K562 (cell line): ENCODE data around the gene IRF6. TPM values are rescaled to one million over a fixed set of nuclear protein-coding genes. Genes with fewer than 3 reads are reported as not detected.

ENCODE experiments used
- BMI1 ChIP-seq: fragments of 150-350 bp; IDR thresholded peaks from 2 replicates; pipeline ENCODE4 v1.6.1; 2014; ENCODE audit warnings: low read length
- DIDO1 ChIP-seq: fragments of 450-650 bp; IDR thresholded peaks from 2 replicates; pipeline ENCODE4 v1.6.1; 2016; ENCODE audit warnings: low read depth, missing biosample characterization, missing genetic modification characterization
- DNMT1 ChIP-seq: fragments of 450-650 bp; IDR thresholded peaks from 2 replicates; pipeline ENCODE4 v1.6.1; 2016; ENCODE audit warnings: antibody characterized with exemption, mild to moderate bottlenecking
- ELF2 ChIP-seq: fragments of 250-450 bp; sonication (Bioruptor Pico); IDR thresholded peaks from 2 replicates; pipeline ENCODE4 v1.5.0; 2021; ENCODE audit warnings: mild to moderate bottlenecking
- ESRRB ChIP-seq: fragments of 250-450 bp; sonication (Bioruptor Pico); IDR thresholded peaks from 2 replicates; pipeline ENCODE4 v1.5.0; 2020; ENCODE audit warnings: mild to moderate bottlenecking, moderate library complexity, borderline replicate concordance
- EZH2 ChIP-seq: IDR thresholded peaks from 2 replicates; pipeline ENCODE4 v1.6.1; 2012; ENCODE audit warnings: low read depth, mild to moderate bottlenecking, inconsistent platforms, low read length, borderline replicate concordance
- HDAC3 ChIP-seq: fragments of 450-650 bp; IDR thresholded peaks from 2 replicates; pipeline ENCODE4 v1.6.1; 2018; ENCODE audit warnings: borderline replicate concordance, mild to moderate bottlenecking, moderate library complexity; ENCODE audit not compliant: partially characterized antibody
- HNRNPL ChIP-seq: fragments of 200-400 bp; formaldehyde crosslinking; IDR thresholded peaks from 2 replicates; pipeline ENCODE4 v1.6.1; 2017; ENCODE audit warnings: low read depth, mild to moderate bottlenecking, low read length
- HOXB6 ChIP-seq: fragments of 250-450 bp; sonication (Bioruptor Pico); IDR thresholded peaks from 2 replicates; pipeline ENCODE4 v1.5.1; 2022; ENCODE audit warnings: mild to moderate bottlenecking, borderline replicate concordance
- HSF4 ChIP-seq: fragments of 250-450 bp; sonication (Bioruptor Pico); IDR thresholded peaks from 2 replicates; pipeline ENCODE4 v2.1.2; 2022; ENCODE audit warnings: mild to moderate bottlenecking, moderate library complexity, borderline replicate concordance
- JUNB ChIP-seq: fragments of 450-650 bp; formaldehyde crosslinking; conservative IDR thresholded peaks from 2 replicates; pipeline ENCODE4 v1.4.0; 2020; ENCODE audit warnings: mild to moderate bottlenecking
- KDM4B ChIP-seq, 2 experiments: fragments of 450-650 bp in 1 of 2; sonication (generic) in 1 of 2; IDR thresholded peaks; 2 replicates each; pipeline ENCODE4 v1.6.1; 2016 to 2017; ENCODE audit warnings: borderline replicate concordance in 2 of 2, antibody characterized with exemption in 1 of 2, low read depth in 1 of 2, mild to moderate bottlenecking in 1 of 2
- MTA3 ChIP-seq: fragments of 450-650 bp; formaldehyde crosslinking; IDR thresholded peaks from 2 replicates; pipeline ENCODE4 v1.6.1; 2017; ENCODE audit warnings: mild to moderate bottlenecking, borderline replicate concordance
- NCOR1 ChIP-seq: fragments of 450-650 bp; IDR thresholded peaks from 2 replicates; pipeline ENCODE4 v1.6.1; 2016; ENCODE audit warnings: mild to moderate bottlenecking, moderate library complexity
- NFATC3 ChIP-seq: fragments of 450-650 bp; IDR thresholded peaks from 2 replicates; pipeline ENCODE4 v1.6.1; 2017; ENCODE audit warnings: mild to moderate bottlenecking
- NFE2L1 ChIP-seq: fragments of 450-650 bp; IDR thresholded peaks from 2 replicates; pipeline ENCODE4 v1.6.1; 2016; ENCODE audit warnings: missing genetic modification characterization, low read depth, mild to moderate bottlenecking, missing compliant biosample characterization, moderate library complexity, borderline replicate concordance
- NFIC ChIP-seq: fragments of 450-650 bp; IDR thresholded peaks from 2 replicates; pipeline ENCODE4 v1.6.1; 2017; ENCODE audit warnings: mild to moderate bottlenecking, inconsistent platforms
- NFIX ChIP-seq: fragments of 250-450 bp; sonication (Bioruptor Pico); IDR thresholded peaks from 2 replicates; pipeline ENCODE4 v1.4.0; 2020; ENCODE audit warnings: low read depth, mild to moderate bottlenecking, moderate library complexity
- U2AF2 ChIP-seq: fragments of 200-400 bp; formaldehyde crosslinking; optimal IDR thresholded peaks from 2 replicates; pipeline ENCODE3; 2017; ENCODE audit warnings: low read depth, mild to moderate bottlenecking, low read length
- ZNF121 ChIP-seq: sonication (generic); formaldehyde crosslinking; conservative IDR thresholded peaks from 2 replicates; pipeline ENCODE4 v1.8.0; 2022; ENCODE audit warnings: missing genetic modification reagents
- ZNF134 ChIP-seq: fragments of 250-450 bp; sonication (Bioruptor Pico); conservative IDR thresholded peaks from 2 replicates; pipeline ENCODE4 v1.4.0; 2020
- ZNF561 ChIP-seq: fragments of 450-650 bp; formaldehyde crosslinking; conservative IDR thresholded peaks from 2 replicates; pipeline ENCODE4 v1.4.0; 2020; ENCODE audit warnings: mild to moderate bottlenecking, moderate library complexity
- ZNF778 ChIP-seq: fragments of 450-650 bp; formaldehyde crosslinking; IDR thresholded peaks from 2 replicates; pipeline ENCODE4 v1.4.0; 2020; ENCODE audit warnings: mild to moderate bottlenecking, moderate library complexity
- polyA plus RNA-seq, 8 experiments: library from polyadenylated mRNA; depleted of rRNA in 4 of 8; stranded (reverse) in 5 of 8; unstranded in 3 of 8; fragments of >200 nt; fragmentation: Nextera tagmentation in 2 of 8; fragmentation: Illumina TruSeq in 1 of 8; extraction: Ambion mirVana in 2 of 8; extraction: Trizol in 1 of 8; gene quantifications; 2 replicates each; pipeline versions ENCODE4 v1.2.1 to v1.2.3, GENCODE V29; 2011 to 2014; ENCODE audit warnings: inconsistent platforms in 1 of 8, missing spikeins in 1 of 8
- total RNA-seq, 7 experiments: library from RNA; depleted of rRNA in 6 of 7; stranded (reverse); fragments of >200 nt in 6 of 7; fragmentation: Illumina TruSeq in 2 of 7; extraction: Trizol in 2 of 7; gene quantifications; 2 replicates each; pipeline versions ENCODE4 v1.2.1 to v1.2.3, GENCODE V29; 2011 to 2021; ENCODE audit warnings: low replicate concordance in 1 of 7
- TF ChIP-seq, protein P1 (sequence below), 2 experiments: fragments of 450-650 bp; IDR thresholded peaks; 2 replicates each; pipeline ENCODE4 v1.6.1; 2016; ENCODE audit warnings: mild to moderate bottlenecking in 2 of 2, borderline replicate concordance in 1 of 2, low read depth in 1 of 2, moderate library complexity in 1 of 2

IRF6 gene
- total and polyA plus RNA-seq, 9 of the 15 experiments (the other 6 are each of a cell fraction or from before 2014, with no cell fraction given), result 0.03 to 0.65 (median 0.17) TPM

DNA sequence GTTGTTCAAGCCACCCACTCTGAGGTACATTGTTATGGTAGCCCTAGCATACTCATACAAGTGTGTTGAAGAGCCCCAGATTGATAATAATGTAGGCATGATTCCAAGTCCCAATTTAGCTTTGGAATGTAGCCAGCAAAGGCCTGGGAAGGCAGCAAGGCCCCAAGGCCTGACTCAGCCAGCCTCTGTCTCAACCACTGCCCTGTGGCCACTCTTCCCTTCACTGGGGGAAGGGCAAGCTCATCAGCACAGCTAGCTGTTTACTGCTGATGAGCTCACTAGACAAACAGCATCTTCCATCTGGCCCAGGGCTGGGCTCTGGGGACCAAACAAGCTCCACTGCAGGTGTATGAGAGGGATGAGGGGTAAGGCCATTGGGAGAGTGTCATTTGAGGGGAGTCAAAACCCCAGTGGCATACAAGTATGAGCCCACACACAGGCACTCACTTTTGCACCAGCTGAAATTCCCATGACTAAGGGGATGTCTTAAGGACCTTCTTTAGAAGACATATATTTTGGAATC lies 2.2 kb upstream of the IRF6 start (continued):
- TF ChIP-seq, protein P1, sequence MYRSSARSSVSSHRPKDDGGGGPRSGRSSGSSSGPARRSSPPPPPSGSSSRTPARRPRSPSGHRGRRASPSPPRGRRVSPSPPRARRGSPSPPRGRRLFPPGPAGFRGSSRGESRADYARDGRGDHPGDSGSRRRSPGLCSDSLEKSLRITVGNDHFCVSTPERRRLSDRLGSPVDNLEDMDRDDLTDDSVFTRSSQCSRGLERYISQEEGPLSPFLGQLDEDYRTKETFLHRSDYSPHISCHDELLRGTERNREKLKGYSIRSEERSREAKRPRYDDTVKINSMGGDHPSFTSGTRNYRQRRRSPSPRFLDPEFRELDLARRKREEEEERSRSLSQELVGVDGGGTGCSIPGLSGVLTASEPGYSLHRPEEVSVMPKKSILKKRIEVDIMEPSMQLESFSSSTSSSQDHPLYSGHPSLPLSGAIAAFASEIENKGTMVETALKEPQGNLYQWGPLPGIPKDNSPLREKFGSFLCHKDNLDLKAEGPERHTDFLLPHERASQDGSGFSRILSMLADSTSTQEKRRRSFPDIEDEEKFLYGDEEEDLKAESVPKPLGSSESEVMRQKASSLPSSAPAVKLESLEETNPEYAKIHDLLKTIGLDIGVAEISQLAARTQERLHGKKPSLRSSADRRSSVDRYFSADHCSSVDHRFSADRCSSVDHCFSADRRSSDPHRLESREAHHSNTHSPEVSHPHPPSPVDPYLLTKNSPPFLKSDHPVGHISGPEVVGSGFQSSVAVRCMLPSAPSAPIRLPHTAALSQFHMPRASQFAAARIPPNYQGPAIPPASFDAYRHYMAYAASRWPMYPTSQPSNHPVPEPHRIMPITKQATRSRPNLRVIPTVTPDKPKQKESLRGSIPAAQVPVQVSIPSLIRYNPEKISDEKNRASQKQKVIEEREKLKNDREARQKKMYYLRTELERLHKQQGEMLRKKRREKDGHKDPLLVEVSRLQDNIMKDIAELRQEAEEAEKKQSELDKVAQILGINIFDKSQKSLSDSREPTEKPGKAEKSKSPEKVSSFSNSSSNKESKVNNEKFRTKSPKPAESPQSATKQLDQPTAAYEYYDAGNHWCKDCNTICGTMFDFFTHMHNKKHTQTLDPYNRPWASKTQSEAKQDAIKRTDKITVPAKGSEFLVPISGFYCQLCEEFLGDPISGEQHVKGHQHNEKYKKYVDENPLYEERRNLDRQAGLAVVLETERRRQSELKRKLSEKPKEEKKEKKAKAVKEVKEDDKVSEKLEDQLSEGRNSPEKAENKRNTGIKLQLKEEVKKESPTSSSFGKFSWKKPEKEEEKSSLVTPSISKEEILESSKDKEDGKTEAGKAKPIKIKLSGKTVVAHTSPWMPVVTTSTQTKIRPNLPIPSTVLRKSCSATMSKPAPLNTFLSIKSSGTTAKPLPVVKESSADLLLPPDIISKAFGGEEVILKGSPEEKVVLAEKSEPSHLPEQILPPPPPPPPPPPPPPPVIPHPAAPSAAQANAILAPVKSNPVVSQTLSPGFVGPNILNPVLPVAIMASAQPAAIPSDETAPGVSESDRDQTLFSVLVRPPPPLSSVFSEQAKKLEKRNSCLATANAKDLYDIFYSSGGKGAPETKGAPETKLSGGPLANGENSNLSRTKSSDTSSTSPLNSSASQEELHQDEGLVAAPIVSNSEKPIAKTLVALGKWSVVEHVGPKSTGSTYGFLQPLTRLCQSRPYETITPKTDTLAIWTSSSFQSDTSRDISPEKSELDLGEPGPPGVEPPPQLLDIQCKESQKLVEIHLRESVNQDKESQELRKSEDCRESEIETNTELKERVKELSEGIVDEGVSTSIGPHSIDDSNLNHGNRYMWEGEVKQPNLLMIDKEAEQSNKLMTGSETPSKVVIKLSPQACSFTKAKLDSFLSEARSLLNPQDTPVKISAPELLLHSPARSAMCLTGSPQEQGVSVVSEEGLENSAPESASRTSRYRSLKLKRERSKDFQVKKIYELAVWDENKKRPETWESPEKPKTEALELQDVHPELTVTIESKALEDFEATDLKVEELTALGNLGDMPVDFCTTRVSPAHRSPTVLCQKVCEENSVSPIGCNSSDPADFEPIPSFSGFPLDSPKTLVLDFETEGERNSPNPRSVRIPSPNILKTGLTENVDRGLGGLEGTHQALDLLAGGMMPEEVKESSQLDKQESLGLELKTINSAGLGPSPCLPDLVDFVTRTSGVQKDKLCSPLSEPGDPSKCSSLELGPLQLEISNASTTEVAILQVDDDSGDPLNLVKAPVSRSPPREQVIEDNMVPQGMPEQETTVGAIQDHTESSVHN (IDR thresholded peaks at IDR 0.05; ENCODE audit: borderline replicate concordance in 1 of 2, low read depth in 1 of 2), result no peak
- no peak for TF ChIP-seq HNRNPL
- no peak; the same call in 1 of the 2 replicates for TF ChIP-seq JUNB
- TF ChIP-seq KDM4B (IDR thresholded peaks at IDR 0.05; ENCODE audit: borderline replicate concordance in 2 of 2, low read depth in 1 of 2), result 0 out of 4 replicates have a peak, but pooled peaks of 1 of the 2 experiments have one; percentile 35
- no peak for TF ChIP-seq ZNF561 (CRISPR knock-in tag)
- peak; percentile 49; the same call in 1 of the 2 replicates for TF ChIP-seq NCOR1
- TF ChIP-seq U2AF2, result no peak
- peak; percentile 98 for TF ChIP-seq NFIC
- no peak for TF ChIP-seq NFE2L1 (tag)
- TF ChIP-seq MTA3, result no peak
- no peak for TF ChIP-seq BMI1
- TF ChIP-seq HOXB6 (CRISPR knock-in tag), result no peak
- TF ChIP-seq EZH2, result no peak
- no peak for TF ChIP-seq NFATC3
- TF ChIP-seq ZNF134 (CRISPR knock-in tag), result no peak
- TF ChIP-seq HDAC3, result no peak
- TF ChIP-seq ZNF778 (CRISPR knock-in tag), result no peak
- no peak for TF ChIP-seq DNMT1
- no peak for TF ChIP-seq ZNF121 (CRISPR knock-in tag)
- no peak for TF ChIP-seq HSF4 (CRISPR knock-in tag)
- TF ChIP-seq DIDO1 (tag), result no peak
- TF ChIP-seq ESRRB (CRISPR knock-in tag), result no peak
- no peak for TF ChIP-seq ELF2
- peak; percentile 42; the same call in 1 of the 2 replicates for TF ChIP-seq NFIX (CRISPR knock-in tag)
